ENCODE measurements around the gene TMEM8B. TPM values are rescaled to one million over a fixed set of nuclear protein-coding genes. Genes with fewer than 3 reads are reported as not detected.

The TMEM8B gene
- total RNA-seq, 1 donor, result 2.5 TPM

DNA sequence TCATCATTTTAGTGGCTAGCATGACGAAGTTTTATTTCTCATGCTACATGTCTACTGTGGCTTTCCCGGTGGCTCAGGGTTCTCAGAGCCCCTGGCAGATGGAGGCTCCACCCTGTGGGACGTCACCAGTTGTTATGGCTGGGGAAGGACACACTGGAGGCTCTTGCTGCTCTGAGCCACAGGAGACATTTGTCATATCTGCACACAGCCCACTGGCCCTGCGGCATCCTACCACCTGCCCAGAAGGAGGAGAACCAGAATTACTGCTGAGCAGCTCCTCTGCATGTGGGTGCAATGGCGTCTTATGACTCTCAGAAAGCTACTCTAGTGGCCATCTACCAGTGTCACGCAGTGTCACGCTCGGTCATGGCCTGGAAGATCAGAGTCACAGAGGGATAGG is 34.6 kb downstream of the TMEM8B start:
- H3K4me2 ChIP-seq (ENCODE audit: insufficient read depth, low read length), result no peak overlapping the region
- no peaks in the 10 kb centered on the region for H3K36me3 ChIP-seq (ENCODE audit: insufficient read depth, low read length)
- no peaks in the 10 kb centered on the region for H3K9me3 ChIP-seq (ENCODE audit: low read depth, low read length)
- peaks cover 6% of the 10 kb centered on the region for H3K4me1 ChIP-seq (ENCODE audit: insufficient read depth, low read length)
- TF ChIP-seq, protein P1, sequence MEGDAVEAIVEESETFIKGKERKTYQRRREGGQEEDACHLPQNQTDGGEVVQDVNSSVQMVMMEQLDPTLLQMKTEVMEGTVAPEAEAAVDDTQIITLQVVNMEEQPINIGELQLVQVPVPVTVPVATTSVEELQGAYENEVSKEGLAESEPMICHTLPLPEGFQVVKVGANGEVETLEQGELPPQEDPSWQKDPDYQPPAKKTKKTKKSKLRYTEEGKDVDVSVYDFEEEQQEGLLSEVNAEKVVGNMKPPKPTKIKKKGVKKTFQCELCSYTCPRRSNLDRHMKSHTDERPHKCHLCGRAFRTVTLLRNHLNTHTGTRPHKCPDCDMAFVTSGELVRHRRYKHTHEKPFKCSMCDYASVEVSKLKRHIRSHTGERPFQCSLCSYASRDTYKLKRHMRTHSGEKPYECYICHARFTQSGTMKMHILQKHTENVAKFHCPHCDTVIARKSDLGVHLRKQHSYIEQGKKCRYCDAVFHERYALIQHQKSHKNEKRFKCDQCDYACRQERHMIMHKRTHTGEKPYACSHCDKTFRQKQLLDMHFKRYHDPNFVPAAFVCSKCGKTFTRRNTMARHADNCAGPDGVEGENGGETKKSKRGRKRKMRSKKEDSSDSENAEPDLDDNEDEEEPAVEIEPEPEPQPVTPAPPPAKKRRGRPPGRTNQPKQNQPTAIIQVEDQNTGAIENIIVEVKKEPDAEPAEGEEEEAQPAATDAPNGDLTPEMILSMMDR (IDR thresholded peaks at IDR 0.05; ENCODE audit: extremely low read depth, low read depth, low read length), result no peak
- H3K27me3 ChIP-seq (ENCODE audit: insufficient read depth, low read length), result peaks cover 37% of the 10 kb centered on the region
- no peaks in the 10 kb centered on the region for H4K20me1 ChIP-seq (ENCODE audit: insufficient read depth, low read length)
- no peak for DNase-seq (ENCODE audit: insufficient read length, low spot score, missing footprints)
- no peak overlapping the region for H2AFZ ChIP-seq (ENCODE audit: low read length)
- no peak overlapping the region for H3K4me3 ChIP-seq (ENCODE audit: insufficient read depth, low read length)
- H3K27ac ChIP-seq (ENCODE audit: low read depth, low read length), result no peak overlapping the region
- no peaks in the 10 kb centered on the region for H3K79me2 ChIP-seq (ENCODE audit: insufficient read depth, low read length)

DNA sequence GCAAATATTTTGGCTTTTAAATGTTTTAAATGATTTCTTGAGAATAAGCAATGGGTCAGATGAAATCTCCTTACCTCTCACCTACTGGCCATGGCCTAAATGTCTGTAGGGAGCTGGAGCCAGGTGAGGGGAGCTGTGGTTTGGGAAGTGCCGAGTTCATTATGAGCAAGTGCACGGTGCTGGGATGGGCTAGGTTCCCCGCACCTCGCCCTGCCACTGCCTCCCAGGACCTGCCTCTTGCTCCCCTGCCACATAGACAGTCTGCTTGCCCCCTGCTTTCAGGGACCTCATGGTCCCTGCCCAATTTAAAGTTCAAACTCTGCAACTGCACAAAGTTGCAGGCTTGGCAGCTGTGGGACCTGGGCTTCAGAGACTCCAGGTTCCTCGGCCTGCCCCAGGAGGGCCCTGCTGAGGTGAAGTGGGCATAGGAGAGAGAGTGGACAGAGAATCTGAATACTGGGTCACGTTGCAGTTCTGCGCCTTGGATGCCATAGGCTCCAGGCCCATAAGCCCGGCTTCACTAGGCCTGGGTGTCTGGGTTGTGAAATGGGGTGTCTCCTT is 35.7 kb downstream of the TMEM8B start:
- Histone ChIP-seq H3K27ac (ENCODE audit: low read depth, low read length) (no peak overlapping the region), H3K79me2 (ENCODE audit: insufficient read depth, low read length) (no peaks in the 10 kb centered on the region), H3K27me3 (ENCODE audit: insufficient read depth, low read length) (peaks cover 34% of the 10 kb centered on the region), H3K4me2 (ENCODE audit: insufficient read depth, low read length) (no peak overlapping the region), H4K20me1 (ENCODE audit: insufficient read depth, low read length) (no peaks in the 10 kb centered on the region), H3K36me3 (ENCODE audit: insufficient read depth, low read length) (no peaks in the 10 kb centered on the region), H3K4me3 (ENCODE audit: insufficient read depth, low read length) (no peak overlapping the region), H2AFZ (ENCODE audit: low read length) (no peak overlapping the region), H3K4me1 (ENCODE audit: insufficient read depth, low read length) (peaks cover 3% of the 10 kb centered on the region), H3K9me3 (ENCODE audit: low read depth, low read length) (no peaks in the 10 kb centered on the region)
- TF ChIP-seq, protein P1 (IDR thresholded peaks at IDR 0.05; ENCODE audit: extremely low read depth, low read depth, low read length), result no peak
- DNase-seq (ENCODE audit: insufficient read length, low spot score, missing footprints), result no peak

DNA sequence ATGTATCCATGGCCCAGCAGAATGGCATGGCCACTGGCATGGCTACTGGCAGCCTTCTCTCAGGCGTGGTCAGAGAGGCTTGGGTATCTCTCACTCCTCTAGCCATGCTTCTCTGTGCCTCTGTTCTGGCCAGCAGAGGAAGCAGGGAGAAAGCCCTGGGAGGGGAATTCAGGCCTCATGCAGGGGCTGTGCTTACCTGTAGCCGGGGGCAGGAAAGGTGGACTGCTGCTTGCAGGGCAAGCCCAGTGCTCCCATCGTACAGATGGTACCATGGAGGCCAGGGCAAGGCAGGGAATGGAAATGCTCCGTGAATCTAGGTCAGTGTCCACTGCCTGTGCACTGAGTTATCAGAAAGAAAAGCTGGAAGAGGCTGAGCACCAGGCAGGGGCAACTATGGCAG is 38.5 kb downstream of the TMEM8B start:
- Histone ChIP-seq H3K27me3 (ENCODE audit: insufficient read depth, low read length) (peaks cover 10% of the 10 kb centered on the region), H2AFZ (ENCODE audit: low read length) (no peak overlapping the region), H3K4me2 (ENCODE audit: insufficient read depth, low read length) (no peak overlapping the region), H3K79me2 (ENCODE audit: insufficient read depth, low read length) (no peaks in the 10 kb centered on the region), H3K4me3 (ENCODE audit: insufficient read depth, low read length) (no peak overlapping the region), H3K36me3 (ENCODE audit: insufficient read depth, low read length) (no peaks in the 10 kb centered on the region), H3K27ac (ENCODE audit: low read depth, low read length) (no peak overlapping the region), H3K4me1 (ENCODE audit: insufficient read depth, low read length) (no peaks in the 10 kb centered on the region), H4K20me1 (ENCODE audit: insufficient read depth, low read length) (no peaks in the 10 kb centered on the region), H3K9me3 (ENCODE audit: low read depth, low read length) (no peaks in the 10 kb centered on the region)
- no peak for DNase-seq (ENCODE audit: insufficient read length, low spot score, missing footprints)
- TF ChIP-seq, protein P1 (IDR thresholded peaks at IDR 0.05; ENCODE audit: extremely low read depth, low read depth, low read length), result no peak

DNA sequence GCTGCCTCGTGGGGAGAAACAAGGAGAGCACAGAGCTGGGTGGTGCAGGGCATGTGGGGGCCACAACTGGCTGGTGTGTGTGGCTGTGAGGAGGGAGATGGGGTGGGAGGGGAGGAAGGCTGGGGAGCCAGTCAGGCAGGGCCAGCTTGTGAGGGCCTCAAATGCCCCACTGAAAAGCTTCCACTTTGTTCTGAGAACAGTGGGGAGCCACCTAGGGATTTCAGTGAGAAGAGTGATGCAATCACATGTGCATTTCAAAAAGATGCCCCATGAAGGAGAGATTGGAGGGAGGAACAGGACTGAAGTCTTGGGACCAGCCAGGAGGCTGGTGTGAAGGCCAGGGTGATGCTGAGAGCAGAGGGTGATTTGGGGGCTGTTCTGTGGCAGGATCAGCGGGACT is 39.9 kb downstream of the TMEM8B start:
- H3K36me3 ChIP-seq (ENCODE audit: insufficient read depth, low read length), result no peaks in the 10 kb centered on the region

More for the DNA sequence above, 39.9 kb downstream of the TMEM8B start:
- no peak for DNase-seq (ENCODE audit: insufficient read length, low spot score, missing footprints)
- H3K9me3 ChIP-seq (ENCODE audit: low read depth, low read length), result no peaks in the 10 kb centered on the region
- H3K4me2 ChIP-seq (ENCODE audit: insufficient read depth, low read length), result no peak overlapping the region
- no peak overlapping the region for H3K4me3 ChIP-seq (ENCODE audit: insufficient read depth, low read length)
- H3K4me1 ChIP-seq (ENCODE audit: insufficient read depth, low read length), result no peaks in the 10 kb centered on the region
- no peaks in the 10 kb centered on the region for H4K20me1 ChIP-seq (ENCODE audit: insufficient read depth, low read length)
- peaks cover 1% of the 10 kb centered on the region for H3K27me3 ChIP-seq (ENCODE audit: insufficient read depth, low read length)
- TF ChIP-seq, protein P1 (IDR thresholded peaks at IDR 0.05; ENCODE audit: extremely low read depth, low read depth, low read length), result no peak
- no peaks in the 10 kb centered on the region for H3K79me2 ChIP-seq (ENCODE audit: insufficient read depth, low read length)
- no peak overlapping the region for H2AFZ ChIP-seq (ENCODE audit: low read length)
- no peak overlapping the region for H3K27ac ChIP-seq (ENCODE audit: low read depth, low read length)
